ENCODE data around the gene PLIN4. TPM values are rescaled to one million over a fixed set of nuclear protein-coding genes. Genes with fewer than 3 reads are reported as not detected.

PLIN4 gene
- total RNA-seq, 1 experiment from 2014 or later = 2.3 TPM

- no peaks in the 10 kb centered on the region for H3K9me2 ChIP-seq (ENCODE audit: insufficient read depth)
- no peak overlapping the region for H3K27ac ChIP-seq (ENCODE audit: low read depth, low read length)
- H3K4me1 ChIP-seq (ENCODE audit: control insufficient read depth in 1 of 2, insufficient read depth in 2 of 2, low read length in 2 of 2) = peaks cover 0 to 7% of the 10 kb centered on the region in 2 experiments; a peak in 1 of 4 replicates
- ChIA-PET RAD21 (ENCODE audit: low non-redundant PET in 1 of 2, low total read pairs in 2 of 2, uncharacterized antibody in 2 of 2, unreplicated experiment in 2 of 2) (interaction anchor here in 1 of 2 experiments (1.0 kb wide), 1 partner anchor 11 kb away, joined by 3 read pairs; the partner anchor contains the start of gene PLIN5), CTCF (interaction anchor here (0.8 to 4.9 kb wide), 19 partner anchors 8 to 286 kb away, joined by 3 to 76 read pairs (median 3); partner anchors contain the start of genes CHAF1A, FEM1A, HDGFL2 and PLIN5), POLR2A (interaction anchor here (0.7 to 1.7 kb wide), 2 partner anchors 11 to 286 kb away, joined by 3 to 7 read pairs; partner anchors contain the start of gene PLIN5)
- BruUV-seq (replicated peaks) = no TSS peak
- H3K27me3 ChIP-seq (ENCODE audit: insufficient read depth, low read length) = no peaks in the 10 kb centered on the region
- ATAC-seq (peak; percentile 66), DNase-seq (ENCODE audit: low read depth, low spot score) (peak; percentile 29)
- H3K9ac ChIP-seq (ENCODE audit: low read length) = no peak overlapping the region
- no peak overlapping the region for H2AFZ ChIP-seq (ENCODE audit: low read depth, low read length, poor library complexity, severe bottlenecking)
- no peaks in the 10 kb centered on the region for H4K20me1 ChIP-seq (ENCODE audit: insufficient read depth)
- intact Hi-C loops (cut with micrococcal nuclease) = loop anchor here (2.0 to 10.0 kb wide), 2 partner anchors 113 to 259 kb away; no protein-coding TSS in a partner anchor
- no peaks in the 10 kb centered on the region for H3K36me3 ChIP-seq (ENCODE audit: control insufficient read depth in 1 of 2, insufficient read depth in 2 of 2, low read length in 2 of 2)
- no peak overlapping the region for H3K4me3 ChIP-seq (replicated peaks in 1 of 2; ENCODE audit: low read depth in 1 of 2, low read length in 2 of 2)
- no peaks in the 10 kb centered on the region for H3K9me3 ChIP-seq (ENCODE audit: control insufficient read depth in 1 of 2, insufficient read depth in 1 of 2, low read depth in 1 of 2, low read length in 2 of 2)
- H3K79me2 ChIP-seq (ENCODE audit: insufficient read depth, low read length) = no peaks in the 10 kb centered on the region
- H3K4me2 ChIP-seq (ENCODE audit: low read length) = no peak overlapping the region
- TF ChIP-seq CEBPB (IDR thresholded peaks at IDR 0.05; ENCODE audit: low read depth) = no peak
- TF ChIP-seq CTCF (IDR thresholded peaks at IDR 0.05 in 2 of 3, conservative IDR thresholded peaks at IDR 0.05 in 1 of 3; ENCODE audit: borderline replicate concordance in 1 of 3, insufficient read depth in 1 of 3, low read depth in 2 of 3, low read length in 2 of 3) = peak; percentile 75 to 92 (median 86); a peak in 5 of 6 replicates
- TF ChIP-seq JUND (IDR thresholded peaks at IDR 0.05) = no peak
- TF ChIP-seq POLR2A (IDR thresholded peaks at IDR 0.05; ENCODE audit: borderline replicate concordance, extremely low read depth, insufficient read depth, insufficient read length) = no peak
- no peak for TF ChIP-seq FOSL1 (IDR thresholded peaks at IDR 0.05; ENCODE audit: low read depth)
- no peak for TF ChIP-seq ZNF274 (IDR thresholded peaks at IDR 0.05; ENCODE audit: low read depth, low read length)
- TF ChIP-seq REST (IDR thresholded peaks at IDR 0.05; ENCODE audit: low read depth) = no peak
- TF ChIP-seq ZFX (IDR thresholded peaks at IDR 0.05) = no peak
- no peak for TF ChIP-seq EGR1 (IDR thresholded peaks at IDR 0.05; ENCODE audit: low read depth)
- peak; percentile 72 for TF ChIP-seq RAD21 (IDR thresholded peaks at IDR 0.05; ENCODE audit: low read depth)
- no peak for TF ChIP-seq EZH2phosphoT487 (IDR thresholded peaks at IDR 0.05; ENCODE audit: borderline replicate concordance)
- TF ChIP-seq SRF (IDR thresholded peaks at IDR 0.05; ENCODE audit: low read depth) = no peak
- no peak for TF ChIP-seq ATF3 (IDR thresholded peaks at IDR 0.05)
- peak; percentile 31 for TF ChIP-seq YY1 (IDR thresholded peaks at IDR 0.05; ENCODE audit: extremely low read depth, insufficient replicate concordance, low read depth, low read length)
- TF ChIP-seq ZBTB33 (IDR thresholded peaks at IDR 0.05; ENCODE audit: extremely low read depth, insufficient replicate concordance, low read length) = no peak
- TF ChIP-seq ELF1 (IDR thresholded peaks at IDR 0.05; ENCODE audit: borderline replicate concordance, low read depth) = no peak
- no peak for TF ChIP-seq TCF7L2 (IDR thresholded peaks at IDR 0.05; ENCODE audit: borderline replicate concordance, extremely low read depth, insufficient read depth, insufficient read length)
- no peak for TF ChIP-seq CBX3 (IDR thresholded peaks at IDR 0.05; ENCODE audit: low read depth)
- no peak for TF ChIP-seq SIN3A (IDR thresholded peaks at IDR 0.05; ENCODE audit: low read depth)
Measured at GRCh38 chr19:4523306-4524110, 5.2 kb upstream of the PLIN4 start.
